K562 (cell line): Measurements from ENCODE around the gene TRMU. TPM values are rescaled to one million over a fixed set of nuclear protein-coding genes. Genes with fewer than 3 reads are reported as not detected.
A peak's percentile ranks its signal among the peaks of the same experiment; 100 is the strongest.

Source experiments
- ETS2 ChIP-seq: IDR thresholded peaks from 2 replicates; pipeline ENCODE4 v1.6.1; 2016; ENCODE audit warnings: borderline replicate concordance, missing genetic modification characterization, mild to moderate bottlenecking, moderate library complexity, missing compliant biosample characterization; ENCODE audit not compliant: poor library complexity, severe bottlenecking
- GATAD2A ChIP-seq: fragments of 450-650 bp; IDR thresholded peaks from 2 replicates; pipeline ENCODE4 v1.6.1; 2017
- HNRNPUL1 ChIP-seq: fragments of 200-400 bp; formaldehyde crosslinking; IDR thresholded peaks from 2 replicates; pipeline ENCODE4 v1.6.1; 2017; ENCODE audit warnings: low read length
- MBD2 ChIP-seq: sonication (generic); IDR thresholded peaks from 2 replicates; pipeline ENCODE4 v1.6.1; 2016; ENCODE audit warnings: low read depth, borderline replicate concordance
- NCOA1 ChIP-seq: fragments of 450-650 bp; IDR thresholded peaks from 2 replicates; pipeline ENCODE4 v1.6.1; 2016; ENCODE audit warnings: low read depth
- RCOR1 ChIP-seq, 2 experiments: IDR thresholded peaks; 2 replicates each; pipeline ENCODE4 v1.6.1; 2012; ENCODE audit warnings: low read depth in 2 of 2, low read length in 2 of 2, borderline replicate concordance in 1 of 2, improper control_type of control experiment in 1 of 2
- RFX1 ChIP-seq: fragments of 450-650 bp; IDR thresholded peaks from 2 replicates; pipeline ENCODE4 v1.6.1; 2016; ENCODE audit warnings: mild to moderate bottlenecking, moderate library complexity
- SAFB2 ChIP-seq: fragments of 200-400 bp; formaldehyde crosslinking; IDR thresholded peaks from 2 replicates; pipeline ENCODE4 v1.6.1; 2018; ENCODE audit warnings: borderline replicate concordance, low read length, low read depth, moderate library complexity; ENCODE audit not compliant: severe bottlenecking
- SMARCA4 ChIP-seq: fragments of 450-650 bp; IDR thresholded peaks from 2 replicates; pipeline ENCODE4 v1.6.1; 2016
- SOX6 ChIP-seq: fragments of 450-650 bp; IDR thresholded peaks from 2 replicates; pipeline ENCODE4 v1.6.1; 2014; ENCODE audit warnings: mild to moderate bottlenecking
- polyA plus RNA-seq, 8 experiments: library from polyadenylated mRNA; depleted of rRNA in 4 of 8; stranded (reverse) in 5 of 8; unstranded in 3 of 8; fragments of >200 nt; fragmentation: Nextera tagmentation in 2 of 8; fragmentation: Illumina TruSeq in 1 of 8; extraction: Ambion mirVana in 2 of 8; extraction: Trizol in 1 of 8; gene quantifications; 2 replicates each; pipeline versions ENCODE4 v1.2.1 to v1.2.3, GENCODE V29; 2011 to 2014; ENCODE audit warnings: inconsistent platforms in 1 of 8, missing spikeins in 1 of 8
- total RNA-seq, 7 experiments: library from RNA; depleted of rRNA in 6 of 7; stranded (reverse); fragments of >200 nt in 6 of 7; fragmentation: Illumina TruSeq in 2 of 7; extraction: Trizol in 2 of 7; gene quantifications; 2 replicates each; pipeline versions ENCODE4 v1.2.1 to v1.2.3, GENCODE V29; 2011 to 2021; ENCODE audit warnings: low replicate concordance in 1 of 7
- TF ChIP-seq, protein P1 (sequence below): fragments of 450-650 bp; formaldehyde crosslinking; IDR thresholded peaks from 2 replicates; pipeline ENCODE4 v1.4.0; 2020; ENCODE audit warnings: mild to moderate bottlenecking, mixed read lengths
- TF ChIP-seq, protein P2 (sequence below): fragments of 250-450 bp; sonication (Bioruptor Pico); IDR thresholded peaks from 2 replicates; pipeline ENCODE4 v1.8.0; 2021; ENCODE audit warnings: moderate library complexity, mild to moderate bottlenecking, inconsistent platforms
- TF ChIP-seq, protein P3 (sequence below), 2 experiments: IDR thresholded peaks in 1 of 2; conservative IDR thresholded peaks in 1 of 2; 2 replicates each; pipeline ENCODE4 v1.6.1; 2016; ENCODE audit warnings: low read depth in 2 of 2, mild to moderate bottlenecking in 1 of 2, missing compliant biosample characterization in 1 of 2, missing genetic modification characterization in 1 of 2, moderate library complexity in 1 of 2
- TF ChIP-seq, protein P4 (sequence below): fragments of 450-650 bp; IDR thresholded peaks from 2 replicates; pipeline ENCODE4 v1.7.1; 2018; ENCODE audit warnings: mild to moderate bottlenecking, low read depth; ENCODE audit not compliant: partially characterized antibody
- TF ChIP-seq, protein P5 (sequence below): fragments of 450-650 bp; IDR thresholded peaks from 2 replicates; pipeline ENCODE4 v1.6.1; 2016; ENCODE audit warnings: borderline replicate concordance

Gene TRMU
- total and polyA plus RNA-seq, 9 of the 15 experiments (the other 6 are each of a cell fraction or from before 2014, with no cell fraction given) = 2.3 to 49.9 (median 35.3) TPM

DNA sequence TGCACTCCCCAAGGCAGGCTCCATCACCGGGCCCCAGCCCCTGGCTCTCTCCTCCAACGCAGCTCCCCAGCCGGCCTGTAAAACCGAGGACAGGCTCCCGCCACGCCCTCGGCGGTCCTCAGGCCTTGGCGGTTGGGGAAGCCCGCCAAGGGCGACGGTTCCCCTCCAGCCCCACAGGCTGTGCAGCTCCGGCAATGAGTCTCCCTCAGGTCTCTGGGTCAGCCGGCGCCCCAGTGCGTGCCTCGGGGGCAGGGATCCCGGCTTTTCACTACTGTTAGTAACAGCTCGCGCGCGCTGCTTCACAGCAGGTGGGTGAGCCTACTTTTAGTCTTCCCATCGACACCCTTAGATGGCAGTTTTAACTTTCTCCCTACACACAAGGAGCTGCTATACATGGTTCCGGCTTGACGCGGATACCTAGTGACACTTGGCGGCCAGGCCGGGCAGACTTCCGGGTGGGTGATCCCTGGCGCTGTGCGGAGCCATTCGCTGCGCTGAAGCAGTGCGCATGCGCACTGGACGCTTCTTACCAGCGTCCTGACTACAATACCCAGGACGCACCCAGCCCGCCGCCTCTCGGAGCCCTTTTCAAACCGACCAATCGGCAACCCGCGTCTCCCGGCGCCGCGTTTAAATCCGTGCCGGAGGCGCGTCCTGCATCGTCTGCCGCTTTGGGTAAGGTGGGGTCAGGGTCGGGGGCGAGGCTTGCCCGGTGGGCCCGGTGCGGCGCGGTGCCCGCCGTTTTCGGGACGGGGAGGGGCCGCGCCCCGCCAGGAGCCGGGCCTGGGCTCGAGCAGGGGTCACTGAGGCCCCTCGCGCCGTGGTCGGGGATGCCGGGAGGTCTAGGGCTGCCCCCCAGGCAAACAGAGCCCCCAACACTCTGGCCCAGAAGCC is 39.0 kb upstream of the TRMU start, which contains the start of gene GTSE1 (continued):
- TF ChIP-seq, protein P1, sequence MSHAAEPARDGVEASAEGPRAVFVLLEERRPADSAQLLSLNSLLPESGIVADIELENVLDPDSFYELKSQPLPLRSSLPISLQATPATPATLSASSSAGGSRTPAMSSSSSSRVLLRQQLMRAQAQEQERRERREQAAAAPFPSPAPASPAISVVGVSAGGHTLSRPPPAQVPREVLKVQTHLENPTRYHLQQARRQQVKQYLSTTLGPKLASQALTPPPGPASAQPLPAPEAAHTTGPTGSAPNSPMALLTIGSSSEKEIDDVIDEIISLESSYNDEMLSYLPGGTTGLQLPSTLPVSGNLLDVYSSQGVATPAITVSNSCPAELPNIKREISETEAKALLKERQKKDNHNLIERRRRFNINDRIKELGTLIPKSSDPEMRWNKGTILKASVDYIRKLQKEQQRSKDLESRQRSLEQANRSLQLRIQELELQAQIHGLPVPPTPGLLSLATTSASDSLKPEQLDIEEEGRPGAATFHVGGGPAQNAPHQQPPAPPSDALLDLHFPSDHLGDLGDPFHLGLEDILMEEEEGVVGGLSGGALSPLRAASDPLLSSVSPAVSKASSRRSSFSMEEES (CRISPR knock-in tag) = no peak
- TF ChIP-seq, protein P2, sequence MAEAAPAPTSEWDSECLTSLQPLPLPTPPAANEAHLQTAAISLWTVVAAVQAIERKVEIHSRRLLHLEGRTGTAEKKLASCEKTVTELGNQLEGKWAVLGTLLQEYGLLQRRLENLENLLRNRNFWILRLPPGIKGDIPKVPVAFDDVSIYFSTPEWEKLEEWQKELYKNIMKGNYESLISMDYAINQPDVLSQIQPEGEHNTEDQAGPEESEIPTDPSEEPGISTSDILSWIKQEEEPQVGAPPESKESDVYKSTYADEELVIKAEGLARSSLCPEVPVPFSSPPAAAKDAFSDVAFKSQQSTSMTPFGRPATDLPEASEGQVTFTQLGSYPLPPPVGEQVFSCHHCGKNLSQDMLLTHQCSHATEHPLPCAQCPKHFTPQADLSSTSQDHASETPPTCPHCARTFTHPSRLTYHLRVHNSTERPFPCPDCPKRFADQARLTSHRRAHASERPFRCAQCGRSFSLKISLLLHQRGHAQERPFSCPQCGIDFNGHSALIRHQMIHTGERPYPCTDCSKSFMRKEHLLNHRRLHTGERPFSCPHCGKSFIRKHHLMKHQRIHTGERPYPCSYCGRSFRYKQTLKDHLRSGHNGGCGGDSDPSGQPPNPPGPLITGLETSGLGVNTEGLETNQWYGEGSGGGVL (CRISPR knock-in tag) = no peak
- TF ChIP-seq SOX6 (no peak), RFX1 (no peak; the same call in 1 of the 2 replicates), RCOR1 (IDR thresholded peaks at IDR 0.05; ENCODE audit: borderline replicate concordance in 1 of 2, low read depth in 2 of 2, low read length in 2 of 2) (no peak), HNRNPUL1 (no peak), SMARCA4 (no peak), ETS2 (tag) (no peak), GATAD2A (no peak), MBD2 (no peak), SAFB2 (no peak), NCOA1 (peak; percentile 38; the same call in 1 of the 2 replicates)
- TF ChIP-seq, protein P3, sequence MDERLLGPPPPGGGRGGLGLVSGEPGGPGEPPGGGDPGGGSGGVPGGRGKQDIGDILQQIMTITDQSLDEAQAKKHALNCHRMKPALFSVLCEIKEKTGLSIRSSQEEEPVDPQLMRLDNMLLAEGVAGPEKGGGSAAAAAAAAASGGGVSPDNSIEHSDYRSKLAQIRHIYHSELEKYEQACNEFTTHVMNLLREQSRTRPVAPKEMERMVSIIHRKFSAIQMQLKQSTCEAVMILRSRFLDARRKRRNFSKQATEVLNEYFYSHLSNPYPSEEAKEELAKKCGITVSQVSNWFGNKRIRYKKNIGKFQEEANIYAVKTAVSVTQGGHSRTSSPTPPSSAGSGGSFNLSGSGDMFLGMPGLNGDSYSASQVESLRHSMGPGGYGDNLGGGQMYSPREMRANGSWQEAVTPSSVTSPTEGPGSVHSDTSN (CRISPR knock-in tag; IDR thresholded peaks at IDR 0.05; ENCODE audit: low read depth) = no peak
- TF ChIP-seq, protein P3 (tag; conservative IDR thresholded peaks at IDR 0.05; ENCODE audit: low read depth) = no peak
- TF ChIP-seq, protein P4, sequence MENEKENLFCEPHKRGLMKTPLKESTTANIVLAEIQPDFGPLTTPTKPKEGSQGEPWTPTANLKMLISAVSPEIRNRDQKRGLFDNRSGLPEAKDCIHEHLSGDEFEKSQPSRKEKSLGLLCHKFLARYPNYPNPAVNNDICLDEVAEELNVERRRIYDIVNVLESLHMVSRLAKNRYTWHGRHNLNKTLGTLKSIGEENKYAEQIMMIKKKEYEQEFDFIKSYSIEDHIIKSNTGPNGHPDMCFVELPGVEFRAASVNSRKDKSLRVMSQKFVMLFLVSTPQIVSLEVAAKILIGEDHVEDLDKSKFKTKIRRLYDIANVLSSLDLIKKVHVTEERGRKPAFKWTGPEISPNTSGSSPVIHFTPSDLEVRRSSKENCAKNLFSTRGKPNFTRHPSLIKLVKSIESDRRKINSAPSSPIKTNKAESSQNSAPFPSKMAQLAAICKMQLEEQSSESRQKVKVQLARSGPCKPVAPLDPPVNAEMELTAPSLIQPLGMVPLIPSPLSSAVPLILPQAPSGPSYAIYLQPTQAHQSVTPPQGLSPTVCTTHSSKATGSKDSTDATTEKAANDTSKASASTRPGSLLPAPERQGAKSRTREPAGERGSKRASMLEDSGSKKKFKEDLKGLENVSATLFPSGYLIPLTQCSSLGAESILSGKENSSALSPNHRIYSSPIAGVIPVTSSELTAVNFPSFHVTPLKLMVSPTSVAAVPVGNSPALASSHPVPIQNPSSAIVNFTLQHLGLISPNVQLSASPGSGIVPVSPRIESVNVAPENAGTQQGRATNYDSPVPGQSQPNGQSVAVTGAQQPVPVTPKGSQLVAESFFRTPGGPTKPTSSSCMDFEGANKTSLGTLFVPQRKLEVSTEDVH = no peak
- TF ChIP-seq, protein P5, sequence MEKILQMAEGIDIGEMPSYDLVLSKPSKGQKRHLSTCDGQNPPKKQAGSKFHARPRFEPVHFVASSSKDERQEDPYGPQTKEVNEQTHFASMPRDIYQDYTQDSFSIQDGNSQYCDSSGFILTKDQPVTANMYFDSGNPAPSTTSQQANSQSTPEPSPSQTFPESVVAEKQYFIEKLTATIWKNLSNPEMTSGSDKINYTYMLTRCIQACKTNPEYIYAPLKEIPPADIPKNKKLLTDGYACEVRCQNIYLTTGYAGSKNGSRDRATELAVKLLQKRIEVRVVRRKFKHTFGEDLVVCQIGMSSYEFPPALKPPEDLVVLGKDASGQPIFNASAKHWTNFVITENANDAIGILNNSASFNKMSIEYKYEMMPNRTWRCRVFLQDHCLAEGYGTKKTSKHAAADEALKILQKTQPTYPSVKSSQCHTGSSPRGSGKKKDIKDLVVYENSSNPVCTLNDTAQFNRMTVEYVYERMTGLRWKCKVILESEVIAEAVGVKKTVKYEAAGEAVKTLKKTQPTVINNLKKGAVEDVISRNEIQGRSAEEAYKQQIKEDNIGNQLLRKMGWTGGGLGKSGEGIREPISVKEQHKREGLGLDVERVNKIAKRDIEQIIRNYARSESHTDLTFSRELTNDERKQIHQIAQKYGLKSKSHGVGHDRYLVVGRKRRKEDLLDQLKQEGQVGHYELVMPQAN = no peak; the same call in 1 of the 2 replicates
